ENCODE results near the gene SMOC2. TPM values are rescaled to one million over a fixed set of nuclear protein-coding genes. Genes with fewer than 3 reads are reported as not detected.

SMOC2 gene
- polyA plus RNA-seq, 1 of the 3 experiments (the other 2 are of a cell fraction) = not detected

- H3K27me3 ChIP-seq (ENCODE audit: insufficient read depth) = no peaks in the 10 kb centered on the region
- H3K4me3 ChIP-seq (ENCODE audit: low read depth in 2 of 2, low read length in 1 of 2) = no peak overlapping the region
- ChIA-PET POLR2A (no interaction called here), CTCF (interaction anchor here (1.0 kb wide), 1 partner anchor 13 kb away, joined by 3 read pairs; no protein-coding TSS in a partner anchor)
- H3K9me3 ChIP-seq = no peaks in the 10 kb centered on the region
- no peaks in the 10 kb centered on the region; a peak in 1 of 4 replicates for H3K4me1 ChIP-seq (ENCODE audit: control insufficient read depth in 1 of 2, insufficient read depth in 2 of 2, low read depth in 1 of 2, low read length in 1 of 2)
- H3K9ac ChIP-seq = no peak overlapping the region
- WGBS (ENCODE audit: low lambda C conversion rate) = 64% methylated on average over 11 of the region's 11 CpGs
- no peaks in the 10 kb centered on the region for H3K9me2 ChIP-seq
- no peak for TF ChIP-seq FOXJ3 (CRISPR knock-in tag; IDR thresholded peaks at IDR 0.05)
- TF ChIP-seq POLR2AphosphoS5 (IDR thresholded peaks at IDR 0.05; ENCODE audit: low read depth, low read length) = no peak
- TF ChIP-seq USF1 (IDR thresholded peaks at IDR 0.05; ENCODE audit: borderline replicate concordance, low read depth) = no peak
- no peak for TF ChIP-seq EP300 (IDR thresholded peaks at IDR 0.05; ENCODE audit: borderline replicate concordance in 1 of 2, low read depth in 1 of 2, low read length in 1 of 2)
- TF ChIP-seq TCF12 (IDR thresholded peaks at IDR 0.05) = no peak
- no peaks in the 10 kb centered on the region for H3K36me3 ChIP-seq (replicated peaks in 1 of 2; ENCODE audit: control insufficient read depth in 1 of 2, insufficient read depth in 2 of 2, low read length in 1 of 2)
- H3F3A ChIP-seq (replicated peaks; ENCODE audit: insufficient read depth) = no peaks in the 10 kb centered on the region
- H3K4me2 ChIP-seq = no peak overlapping the region
- no peak overlapping the region for H2AFZ ChIP-seq (ENCODE audit: low read depth)
- H3K79me2 ChIP-seq (ENCODE audit: insufficient read depth) = no peaks in the 10 kb centered on the region
- H4K20me1 ChIP-seq (ENCODE audit: insufficient read depth) = no peaks in the 10 kb centered on the region
- no peak for DNase-seq
- H3K27ac ChIP-seq (ENCODE audit: low read depth in 2 of 2, low read length in 1 of 2) = no peak overlapping the region
Observed at GRCh38 chr6:168715643-168716481, 274.9 kb downstream of the SMOC2 start.

- no peaks in the 10 kb centered on the region for H3K36me3 ChIP-seq (replicated peaks in 1 of 2; ENCODE audit: control insufficient read depth in 1 of 2, insufficient read depth in 2 of 2, low read length in 1 of 2)
- no peak for DNase-seq
- H3K27ac ChIP-seq (ENCODE audit: low read depth in 2 of 2, low read length in 1 of 2) = no peak overlapping the region
- no peaks in the 10 kb centered on the region; a peak in 1 of 4 replicates for H3K4me1 ChIP-seq (ENCODE audit: control insufficient read depth in 1 of 2, insufficient read depth in 2 of 2, low read depth in 1 of 2, low read length in 1 of 2)
- H3K4me2 ChIP-seq = no peak overlapping the region
- H3F3A ChIP-seq (replicated peaks; ENCODE audit: insufficient read depth) = no peaks in the 10 kb centered on the region
- no peaks in the 10 kb centered on the region for H3K79me2 ChIP-seq (ENCODE audit: insufficient read depth)
- H3K4me3 ChIP-seq (ENCODE audit: low read depth in 2 of 2, low read length in 1 of 2) = no peak overlapping the region
- H2AFZ ChIP-seq (ENCODE audit: low read depth) = no peak overlapping the region
- TF ChIP-seq MXI1 (IDR thresholded peaks at IDR 0.05; ENCODE audit: low read depth, low read length) (no peak), CTCF (IDR thresholded peaks at IDR 0.05) (no peak), IRF3 (IDR thresholded peaks at IDR 0.05; ENCODE audit: low read depth, low read length) (no peak), FOSL2 (IDR thresholded peaks at IDR 0.05; ENCODE audit: borderline replicate concordance, low read depth) (no peak), TAF1 (IDR thresholded peaks at IDR 0.05; ENCODE audit: borderline replicate concordance, low read depth, low read length) (no peak), RFX5 (IDR thresholded peaks at IDR 0.05; ENCODE audit: low read length) (no peak), USF2 (IDR thresholded peaks at IDR 0.05; ENCODE audit: borderline replicate concordance, low read depth, low read length) (no peak), FOXM1 (IDR thresholded peaks at IDR 0.05; ENCODE audit: low read depth) (no peak)
- 52% methylated on average over 7 of the region's 7 CpGs for WGBS (ENCODE audit: low lambda C conversion rate)
- ChIA-PET CTCF (interaction anchor here (1.0 kb wide), 1 partner anchor 14 kb away, joined by 3 read pairs; no protein-coding TSS in a partner anchor), POLR2A (no interaction called here)
- no peak overlapping the region for H3K9ac ChIP-seq
- no peaks in the 10 kb centered on the region for H3K9me3 ChIP-seq
- no peaks in the 10 kb centered on the region for H4K20me1 ChIP-seq (ENCODE audit: insufficient read depth)
- no peaks in the 10 kb centered on the region for H3K9me2 ChIP-seq
- no peaks in the 10 kb centered on the region for H3K27me3 ChIP-seq (ENCODE audit: insufficient read depth)
Observed at GRCh38 chr6:168716581-168716980, 275.6 kb downstream of the SMOC2 start.
